ENCODE data around the gene ABCC5.
"Not testable (repeated sequence)": the region's sequence is repeated elsewhere in the genome, so short reads cannot be mapped to it uniquely, and the experiment has no call there.

Gene ABCC5

GRCh38 chr3:184017672-184018423, at the start of gene ABCC5:
TSS of gene ABCC5 (minus strand) at chr3:184017884. CDS start at chr3:184014392, 3,492 bp downstream.
- Mint-ChIP-seq H3K4me3 (peak within 1 kb of the TSS; percentile 97), H3K4me1 (peaks cover 26% of the 10 kb centered on the region), H3K27me3 (peaks cover 18% of the 10 kb centered on the region), H3K9me3 (no peaks in the 10 kb centered on the region), H3K27ac (peak within 1 kb of the TSS; percentile 89), H3K36me3 (ENCODE audit: low read depth) (peaks cover 6% of the 10 kb centered on the region)
- peak; percentile 95 for ATAC-seq
- peak; percentile 84 for DNase-seq

GRCh38 chr3:184066211-184066610, 48.5 kb upstream of the ABCC5 start:
- Mint-ChIP-seq H3K27ac (no peak overlapping the region), H3K4me1 (no peaks in the 10 kb centered on the region), H3K4me3 (no peak overlapping the region), H3K27me3 (peaks cover 11% of the 10 kb centered on the region), H3K36me3 (ENCODE audit: low read depth) (no peaks in the 10 kb centered on the region), H3K9me3 (peaks cover 6% of the 10 kb centered on the region)
- ATAC-seq (no peak), DNase-seq (no peak)

DNA sequence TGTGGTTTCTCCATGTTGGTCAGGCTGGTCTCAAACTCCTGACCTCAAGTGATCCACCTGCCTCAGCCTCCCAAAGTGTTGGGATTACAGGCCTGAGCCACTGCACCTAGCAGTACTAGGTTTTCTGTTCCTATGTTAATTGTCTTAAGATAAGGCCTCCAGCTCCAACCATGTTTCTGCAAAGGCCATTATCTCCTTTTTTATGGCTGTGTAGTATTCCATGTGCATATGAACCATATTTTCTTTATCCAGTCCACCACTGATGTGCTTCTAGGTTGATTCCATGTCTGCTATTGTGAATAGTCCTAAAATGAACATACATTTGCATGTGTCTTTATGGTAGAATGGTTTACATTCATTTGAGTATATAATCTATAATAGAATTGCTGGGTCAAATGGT, 45.0 kb upstream of the ABCC5 start:
- DNase-seq = no peak
- no peaks in the 10 kb centered on the region for H3K9me3 Mint-ChIP-seq
- no peak overlapping the region for H3K27ac Mint-ChIP-seq
- H3K27me3 Mint-ChIP-seq = peaks cover 6% of the 10 kb centered on the region
- H3K36me3 Mint-ChIP-seq (ENCODE audit: low read depth) = no peaks in the 10 kb centered on the region
- no peaks in the 10 kb centered on the region for H3K4me1 Mint-ChIP-seq
- no peak overlapping the region for H3K4me3 Mint-ChIP-seq
- no peak for ATAC-seq

DNA sequence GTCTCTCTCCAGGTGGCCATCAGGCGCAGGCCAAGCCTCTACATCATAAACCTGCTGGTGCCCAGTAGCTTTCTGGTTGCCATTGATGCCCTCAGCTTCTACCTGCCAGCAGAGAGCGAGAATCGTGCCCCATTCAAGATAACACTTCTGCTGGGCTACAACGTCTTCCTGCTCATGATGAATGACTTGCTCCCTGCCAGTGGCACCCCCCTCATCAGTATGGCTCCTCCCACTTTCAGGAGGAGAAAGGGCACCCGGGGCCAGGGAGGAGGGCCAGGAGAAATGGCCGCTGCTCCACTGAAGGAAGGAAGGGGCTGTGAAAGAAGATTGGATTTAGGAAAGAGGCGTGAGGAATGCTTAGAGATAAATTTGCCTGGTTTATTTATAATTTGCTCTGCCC, 41.7 kb upstream of the ABCC5 start:
- Mint-ChIP-seq H3K27ac (no peak overlapping the region), H3K9me3 (no peaks in the 10 kb centered on the region), H3K4me3 (no peak overlapping the region), H3K27me3 (peaks cover 3% of the 10 kb centered on the region), H3K36me3 (ENCODE audit: low read depth) (no peaks in the 10 kb centered on the region), H3K4me1 (no peaks in the 10 kb centered on the region)
- DNase-seq (no peak), ATAC-seq (no peak)

GRCh38 chr3:184058029-184058428, 40.3 kb upstream of the ABCC5 start:
- H3K27me3 Mint-ChIP-seq = no peaks in the 10 kb centered on the region
- ATAC-seq (no peak), DNase-seq (no peak)
- H3K4me3 Mint-ChIP-seq = no peak overlapping the region
- H3K36me3 Mint-ChIP-seq (ENCODE audit: low read depth) = no peaks in the 10 kb centered on the region
- H3K4me1 Mint-ChIP-seq = no peaks in the 10 kb centered on the region
- H3K9me3 Mint-ChIP-seq = no peaks in the 10 kb centered on the region
- no peak overlapping the region for H3K27ac Mint-ChIP-seq

GRCh38 chr3:184052767-184053166, 35.1 kb upstream of the ABCC5 start, which contains the start of gene HTR3C:
TSS of gene HTR3C (plus strand) at chr3:184053047. CDS start at chr3:184053081, 34 bp downstream.
- Mint-ChIP-seq H3K4me1 (no peaks in the 10 kb centered on the region), H3K4me3 (no peak within 1 kb of the TSS), H3K27me3 (peaks cover 8% of the 10 kb centered on the region), H3K27ac (no peak within 1 kb of the TSS), H3K36me3 (ENCODE audit: low read depth) (no peaks in the 10 kb centered on the region), H3K9me3 (no peaks in the 10 kb centered on the region)
- no peak for ATAC-seq
- DNase-seq = no peak

GRCh38 chr3:184050217-184050847, 32.6 kb upstream of the ABCC5 start:
- H3K27ac Mint-ChIP-seq = no peak overlapping the region
- H3K4me1 Mint-ChIP-seq = no peaks in the 10 kb centered on the region
- H3K9me3 Mint-ChIP-seq = no peaks in the 10 kb centered on the region
- no peak for ATAC-seq
- H3K27me3 Mint-ChIP-seq = peaks cover 8% of the 10 kb centered on the region
- H3K36me3 Mint-ChIP-seq (ENCODE audit: low read depth) = no peaks in the 10 kb centered on the region
- H3K4me3 Mint-ChIP-seq = no peak overlapping the region
- DNase-seq = no peak

GRCh38 chr3:184045995-184046394, 28.3 kb upstream of the ABCC5 start:
- Mint-ChIP-seq H3K4me1 (no peaks in the 10 kb centered on the region), H3K4me3 (no peak overlapping the region), H3K27me3 (peaks cover 7% of the 10 kb centered on the region), H3K27ac (no peak overlapping the region), H3K9me3 (no peaks in the 10 kb centered on the region), H3K36me3 (ENCODE audit: low read depth) (no peaks in the 10 kb centered on the region)
- no peak for ATAC-seq
- no peak for DNase-seq

DNA sequence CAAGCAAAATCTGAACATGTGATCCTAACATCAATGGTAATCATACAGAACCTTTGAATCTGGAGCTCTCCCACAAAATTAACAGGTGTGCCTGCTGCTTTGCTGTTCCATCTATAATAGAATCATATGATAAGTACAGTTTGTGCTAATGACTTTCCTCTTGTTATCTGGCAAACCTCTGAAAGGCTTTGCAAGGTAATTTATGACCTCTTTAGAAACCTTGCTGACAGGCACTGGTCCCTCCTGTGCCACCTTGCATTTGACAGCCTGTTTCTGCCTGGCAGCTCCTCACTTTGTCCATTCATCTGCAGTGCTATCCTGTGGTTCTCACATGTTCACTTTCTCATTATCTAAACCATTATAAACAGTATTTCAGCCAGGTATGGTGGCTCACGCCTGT, 24.9 kb upstream of the ABCC5 start:
- no peak overlapping the region for H3K4me3 Mint-ChIP-seq
- no peaks in the 10 kb centered on the region for H3K4me1 Mint-ChIP-seq
- DNase-seq = no peak
- no peaks in the 10 kb centered on the region for H3K36me3 Mint-ChIP-seq (ENCODE audit: low read depth)
- no peaks in the 10 kb centered on the region for H3K9me3 Mint-ChIP-seq
- no peak for ATAC-seq
- H3K27ac Mint-ChIP-seq = no peak overlapping the region
- H3K27me3 Mint-ChIP-seq = peaks cover 2% of the 10 kb centered on the region

GRCh38 chr3:184040010-184040409, 22.3 kb upstream of the ABCC5 start:
- Mint-ChIP-seq H3K36me3 (ENCODE audit: low read depth) (no peaks in the 10 kb centered on the region), H3K27ac (no peak overlapping the region), H3K4me3 (no peak overlapping the region), H3K27me3 (peaks cover 2% of the 10 kb centered on the region), H3K9me3 (no peaks in the 10 kb centered on the region), H3K4me1 (no peaks in the 10 kb centered on the region)
- DNase-seq (no peak), ATAC-seq (no peak)

GRCh38 chr3:184039414-184039813, 21.7 kb upstream of the ABCC5 start:
- no peaks in the 10 kb centered on the region for H3K9me3 Mint-ChIP-seq
- H3K4me1 Mint-ChIP-seq = no peaks in the 10 kb centered on the region
- no peaks in the 10 kb centered on the region for H3K27me3 Mint-ChIP-seq
- no peak for DNase-seq
- H3K27ac Mint-ChIP-seq = no peak overlapping the region
- H3K36me3 Mint-ChIP-seq (ENCODE audit: low read depth) = no peaks in the 10 kb centered on the region
- H3K4me3 Mint-ChIP-seq = no peak overlapping the region
- ATAC-seq = no peak

GRCh38 chr3:184038307-184038706, 20.6 kb upstream of the ABCC5 start:
- not testable (repeated sequence) for H3K9me3 Mint-ChIP-seq; ATAC-seq; H3K4me3 Mint-ChIP-seq; H3K4me1 Mint-ChIP-seq; H3K36me3 Mint-ChIP-seq (ENCODE audit: low read depth); H3K27me3 Mint-ChIP-seq; DNase-seq; H3K27ac Mint-ChIP-seq

DNA sequence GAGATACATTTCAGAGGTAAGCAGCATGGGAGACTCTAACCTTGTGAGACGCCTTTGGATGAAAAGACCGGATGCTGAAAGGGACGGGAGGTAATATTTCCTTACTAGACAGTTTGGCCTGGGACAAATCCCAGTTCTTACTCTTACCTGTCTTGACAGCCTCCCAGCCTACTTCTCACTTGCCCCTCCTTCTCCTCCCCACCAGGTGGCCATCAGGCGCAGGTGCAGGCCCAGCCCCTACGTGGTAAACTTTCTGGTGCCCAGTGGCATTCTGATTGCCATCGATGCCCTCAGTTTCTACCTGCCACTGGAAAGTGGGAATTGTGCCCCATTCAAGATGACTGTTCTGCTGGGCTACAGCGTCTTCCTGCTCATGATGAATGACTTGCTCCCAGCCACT, 20.1 kb upstream of the ABCC5 start:
- ATAC-seq = no peak
- Mint-ChIP-seq H3K4me1 (no peaks in the 10 kb centered on the region), H3K27ac (no peak overlapping the region), H3K9me3 (no peaks in the 10 kb centered on the region), H3K27me3 (peaks cover 3% of the 10 kb centered on the region), H3K4me3 (no peak overlapping the region), H3K36me3 (ENCODE audit: low read depth) (no peaks in the 10 kb centered on the region)
- no peak for DNase-seq

DNA sequence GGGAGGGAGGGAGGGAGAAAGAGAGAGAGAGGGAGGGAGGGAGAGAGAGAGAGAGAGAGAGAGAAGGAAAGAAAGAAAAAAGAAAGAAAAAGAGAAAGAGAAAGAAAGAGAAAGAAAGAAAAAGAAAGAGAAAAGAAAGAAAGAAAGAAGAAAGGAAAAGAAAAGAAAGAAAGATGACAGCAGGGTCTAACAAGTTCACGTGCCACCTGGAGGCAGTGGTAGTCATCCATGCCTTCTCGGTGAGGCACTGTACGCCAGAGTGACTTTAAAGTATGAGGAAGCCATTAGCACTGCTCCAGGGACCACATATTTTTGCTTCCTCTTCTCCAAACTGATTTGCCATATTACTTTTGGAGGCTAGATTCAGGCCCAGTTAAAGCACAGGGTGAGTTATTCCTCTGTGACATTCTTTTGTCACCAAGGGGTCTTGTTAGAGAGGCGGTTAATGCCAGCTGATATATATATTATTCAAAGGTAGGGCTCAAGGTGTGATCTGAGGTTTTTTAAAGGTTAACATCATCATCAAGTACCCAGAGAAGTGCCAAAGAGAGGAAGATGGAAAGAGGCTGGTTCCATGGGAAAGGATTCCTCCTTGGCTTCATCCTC, 13.6 kb upstream of the ABCC5 start, which contains the start of gene HTR3D:
Gene HTR3D (plus strand): TSS at position 556 of the 606 bp plus-strand sequence. CDS start 0 bp downstream, at position 556.
- H3K4me3 Mint-ChIP-seq = no peak within 1 kb of the TSS

GRCh38 chr3:184030536-184030935, 12.9 kb upstream of the ABCC5 start:
- H3K27ac Mint-ChIP-seq = no peak overlapping the region
- ATAC-seq = no peak
- H3K36me3 Mint-ChIP-seq (ENCODE audit: low read depth) = no peaks in the 10 kb centered on the region
- H3K9me3 Mint-ChIP-seq = no peaks in the 10 kb centered on the region
- no peak for DNase-seq
- no peak overlapping the region for H3K4me3 Mint-ChIP-seq
- peaks cover 8% of the 10 kb centered on the region for H3K27me3 Mint-ChIP-seq
- H3K4me1 Mint-ChIP-seq = no peaks in the 10 kb centered on the region

More for the DNA sequence above, 13.6 kb upstream of the ABCC5 start, which contains the start of gene HTR3D:
- Mint-ChIP-seq H3K9me3 (no peaks in the 10 kb centered on the region), H3K4me1 (no peaks in the 10 kb centered on the region), H3K27me3 (peaks cover 7% of the 10 kb centered on the region), H3K36me3 (ENCODE audit: low read depth) (no peaks in the 10 kb centered on the region), H3K27ac (no peak within 1 kb of the TSS)
- ATAC-seq = no peak
- DNase-seq = no peak

All from activated naive CD8-positive, alpha-beta T cell treated with anti-CD3 and anti-CD28 coated beads, Interleukin-2, amount 50 U/mL, for 24 hours (primary cell).